ENCODE results near the gene UBR3.
A peak's percentile ranks its signal among the peaks of the same experiment; 100 is the strongest.

The UBR3 gene

GRCh38 chr2:170017860-170018532, 190.7 kb downstream of the UBR3 start:
- DNase-seq: no peak
- in situ Hi-C loops (cut with HindIII; ENCODE audit: low pct_ligation_motif_present, low pct_unique_long_range_greater_than_20kb, low sequenced_read_pairs): no loop called here

- in situ Hi-C loops (cut with HindIII; ENCODE audit: low pct_ligation_motif_present, low pct_unique_long_range_greater_than_20kb, low sequenced_read_pairs): no loop called here
- no peak for DNase-seq
Measured at GRCh38 chr2:170019060-170019805, 192.0 kb downstream of the UBR3 start.

GRCh38 chr2:170020777-170021176, 193.5 kb downstream of the UBR3 start:
- in situ Hi-C loops (cut with HindIII; ENCODE audit: low pct_ligation_motif_present, low pct_unique_long_range_greater_than_20kb, low sequenced_read_pairs): no loop called here
- no peak for DNase-seq

- in situ Hi-C loops (cut with HindIII; ENCODE audit: low pct_ligation_motif_present, low pct_unique_long_range_greater_than_20kb, low sequenced_read_pairs): no loop called here
- peak; percentile 90 for DNase-seq
Measured at GRCh38 chr2:170022692-170023091, 195.4 kb downstream of the UBR3 start.

GRCh38 chr2:170024721-170025120, 197.5 kb downstream of the UBR3 start:
- in situ Hi-C loops (cut with HindIII; ENCODE audit: low pct_ligation_motif_present, low pct_unique_long_range_greater_than_20kb, low sequenced_read_pairs): no loop called here
- DNase-seq: no peak

GRCh38 chr2:170025223-170025622, 198.0 kb downstream of the UBR3 start:
- in situ Hi-C loops (cut with HindIII; ENCODE audit: low pct_ligation_motif_present, low pct_unique_long_range_greater_than_20kb, low sequenced_read_pairs): no loop called here
- no peak for DNase-seq

- no peak for DNase-seq
- in situ Hi-C loops (cut with HindIII; ENCODE audit: low pct_ligation_motif_present, low pct_unique_long_range_greater_than_20kb, low sequenced_read_pairs): no loop called here
Measured at GRCh38 chr2:170026361-170026760, 199.1 kb downstream of the UBR3 start.

GRCh38 chr2:170029551-170029950, 202.3 kb downstream of the UBR3 start:
- in situ Hi-C loops (cut with HindIII; ENCODE audit: low pct_ligation_motif_present, low pct_unique_long_range_greater_than_20kb, low sequenced_read_pairs): no loop called here
- no peak for DNase-seq

GRCh38 chr2:170030040-170030439, 202.8 kb downstream of the UBR3 start:
- DNase-seq: no peak
- in situ Hi-C loops (cut with HindIII; ENCODE audit: low pct_ligation_motif_present, low pct_unique_long_range_greater_than_20kb, low sequenced_read_pairs): no loop called here

- no peak for DNase-seq
- in situ Hi-C loops (cut with HindIII; ENCODE audit: low pct_ligation_motif_present, low pct_unique_long_range_greater_than_20kb, low sequenced_read_pairs): no loop called here
Measured at GRCh38 chr2:170031288-170031687, 204.0 kb downstream of the UBR3 start.

GRCh38 chr2:170034596-170034995, 207.3 kb downstream of the UBR3 start:
- no peak for DNase-seq
- in situ Hi-C loops (cut with HindIII; ENCODE audit: low pct_ligation_motif_present, low pct_unique_long_range_greater_than_20kb, low sequenced_read_pairs): no loop called here

GRCh38 chr2:170038734-170039133, 211.5 kb downstream of the UBR3 start:
- in situ Hi-C loops (cut with HindIII; ENCODE audit: low pct_ligation_motif_present, low pct_unique_long_range_greater_than_20kb, low sequenced_read_pairs): no loop called here
- DNase-seq: no peak

GRCh38 chr2:170039401-170040172, 212.3 kb downstream of the UBR3 start:
- in situ Hi-C loops (cut with HindIII; ENCODE audit: low pct_ligation_motif_present, low pct_unique_long_range_greater_than_20kb, low sequenced_read_pairs): no loop called here
- DNase-seq: no peak

GRCh38 chr2:170044751-170045478, 217.7 kb downstream of the UBR3 start:
- no peak for DNase-seq
- in situ Hi-C loops (cut with HindIII; ENCODE audit: low pct_ligation_motif_present, low pct_unique_long_range_greater_than_20kb, low sequenced_read_pairs): no loop called here

- DNase-seq: no peak
- in situ Hi-C loops (cut with HindIII; ENCODE audit: low pct_ligation_motif_present, low pct_unique_long_range_greater_than_20kb, low sequenced_read_pairs): no loop called here
Measured at GRCh38 chr2:170047331-170048065, 220.2 kb downstream of the UBR3 start.

GRCh38 chr2:170052151-170052550, 224.9 kb downstream of the UBR3 start:
- in situ Hi-C loops (cut with HindIII; ENCODE audit: low pct_ligation_motif_present, low pct_unique_long_range_greater_than_20kb, low sequenced_read_pairs): no loop called here
- no peak for DNase-seq

GRCh38 chr2:170054997-170055396, 227.7 kb downstream of the UBR3 start:
- DNase-seq: no peak
- in situ Hi-C loops (cut with HindIII; ENCODE audit: low pct_ligation_motif_present, low pct_unique_long_range_greater_than_20kb, low sequenced_read_pairs): no loop called here

GRCh38 chr2:170056900-170057299, 229.6 kb downstream of the UBR3 start:
- no peak for DNase-seq
- in situ Hi-C loops (cut with HindIII; ENCODE audit: low pct_ligation_motif_present, low pct_unique_long_range_greater_than_20kb, low sequenced_read_pairs): no loop called here
